HG02938 (cell line): ENCODE measurements around the gene SREBF1.
"Not testable (repeated sequence)": the region's sequence is repeated elsewhere in the genome, so short reads cannot be mapped to it uniquely, and the experiment has no call there.

Experiments
- ATAC-seq: cut with Tn5 transposase; IDR thresholded peaks from one replicate; pipeline ENCODE4 v1.9.1; 2021; ENCODE audit warnings: mild to moderate bottlenecking, moderate library complexity; ENCODE audit not compliant: unreplicated experiment

Gene SREBF1

GRCh38 chr17:17813055-17813724 is 23.6 kb downstream of the SREBF1 start:
- ATAC-seq, result no peak

GRCh38 chr17:17812211-17813054 is 24.4 kb downstream of the SREBF1 start:
- ATAC-seq, result no peak

GRCh38 chr17:17811381-17812210 is 25.2 kb downstream of the SREBF1 start:
- ATAC-seq, result no peak

- ATAC-seq, result no peak
These were observed 25.9 kb downstream of the SREBF1 start for GRCh38 chr17:17810895-17811248.

- no peak for ATAC-seq
These were observed 26.5 kb downstream of the SREBF1 start for GRCh38 chr17:17810084-17810894.

GRCh38 chr17:17809531-17810083 is 27.2 kb downstream of the SREBF1 start:
- ATAC-seq, result no peak

GRCh38 chr17:17808706-17809432 is 27.9 kb downstream of the SREBF1 start:
- ATAC-seq, result no peak

- not testable (repeated sequence) for ATAC-seq
These were observed 28.6 kb downstream of the SREBF1 start for GRCh38 chr17:17808200-17808599.

GRCh38 chr17:17807440-17807839 is 29.3 kb downstream of the SREBF1 start:
- ATAC-seq, result no peak

- ATAC-seq, result no peak
These were observed 30.0 kb downstream of the SREBF1 start for GRCh38 chr17:17806611-17807274.

- ATAC-seq, result no peak
These were observed 30.8 kb downstream of the SREBF1 start for GRCh38 chr17:17806035-17806434.

GRCh38 chr17:17805575-17805974 is 31.2 kb downstream of the SREBF1 start:
- no peak for ATAC-seq

GRCh38 chr17:17804007-17804406 is 32.8 kb downstream of the SREBF1 start:
- ATAC-seq, result no peak

GRCh38 chr17:17801800-17802481 is 34.8 kb downstream of the SREBF1 start:
- ATAC-seq, result no peak

GRCh38 chr17:17800504-17801021 is 36.2 kb downstream of the SREBF1 start:
- no peak for ATAC-seq

GRCh38 chr17:17798573-17799255 is 38.1 kb downstream of the SREBF1 start:
- no peak for ATAC-seq

- ATAC-seq, result no peak
These were observed 38.7 kb downstream of the SREBF1 start for GRCh38 chr17:17798010-17798556.
